GM10266 (cell line): Measurements from ENCODE around the gene RBP5.

Source experiments
- DNase-seq: peaks from one replicate; pipeline ENCODE4 v3.0.0; 2012; ENCODE audit errors: extremely low spot score
- TF ChIP-seq, protein P1 (sequence below): IDR thresholded peaks from 2 replicates; pipeline ENCODE4 v1.5.1; 2012; ENCODE audit warnings: mild to moderate bottlenecking, low read depth; ENCODE audit not compliant: control insufficient read depth, insufficient read depth; ENCODE audit errors: missing control alignments

RBP5 gene

DNA sequence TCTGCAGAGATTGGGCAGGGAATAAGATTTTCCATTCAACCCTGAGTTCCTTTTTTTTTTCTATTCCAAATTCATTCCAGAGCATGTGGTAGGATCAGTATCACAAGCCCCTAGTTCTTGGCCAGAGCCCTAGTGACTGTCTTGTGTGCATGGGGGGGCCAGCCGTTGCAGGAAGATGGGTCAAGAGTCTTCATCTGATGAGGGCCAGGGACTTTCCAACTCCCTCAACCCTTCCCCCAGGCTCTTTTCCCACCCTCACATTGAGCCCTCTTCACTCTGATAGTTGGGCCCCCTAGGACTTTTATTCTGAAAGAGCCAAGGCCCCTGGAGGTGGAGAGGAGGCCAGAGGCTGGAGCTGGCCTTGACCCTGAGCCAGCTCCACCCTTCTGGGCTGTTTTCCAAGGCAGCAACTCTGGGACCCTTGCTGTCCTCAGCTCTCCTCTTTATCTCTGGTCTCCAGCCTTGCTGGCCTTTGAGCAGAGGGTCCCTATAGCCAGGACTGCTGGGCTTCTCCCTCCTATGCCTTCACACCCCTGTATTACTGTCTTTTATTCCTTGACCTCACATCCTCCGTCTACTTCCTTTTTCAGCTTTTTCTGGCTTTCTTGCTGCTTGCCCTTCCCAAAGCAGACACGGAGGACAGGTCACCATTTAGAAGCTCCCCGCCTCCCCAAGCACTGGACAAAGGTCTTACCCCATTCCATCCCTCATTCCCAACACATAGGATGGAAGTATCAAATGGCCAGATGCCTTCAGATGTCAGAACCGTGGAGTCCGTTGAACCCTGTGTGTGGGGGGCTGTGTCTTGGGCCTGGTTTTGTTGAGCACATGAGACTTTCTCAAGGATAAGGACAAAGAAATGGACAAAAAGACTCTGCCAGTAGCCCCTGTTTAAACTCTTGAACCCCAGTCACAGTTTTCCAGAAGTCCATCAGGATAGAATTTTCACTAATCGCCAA is 5.6 kb downstream of the RBP5 start:
- DNase-seq: no peak
- TF ChIP-seq, protein P1, sequence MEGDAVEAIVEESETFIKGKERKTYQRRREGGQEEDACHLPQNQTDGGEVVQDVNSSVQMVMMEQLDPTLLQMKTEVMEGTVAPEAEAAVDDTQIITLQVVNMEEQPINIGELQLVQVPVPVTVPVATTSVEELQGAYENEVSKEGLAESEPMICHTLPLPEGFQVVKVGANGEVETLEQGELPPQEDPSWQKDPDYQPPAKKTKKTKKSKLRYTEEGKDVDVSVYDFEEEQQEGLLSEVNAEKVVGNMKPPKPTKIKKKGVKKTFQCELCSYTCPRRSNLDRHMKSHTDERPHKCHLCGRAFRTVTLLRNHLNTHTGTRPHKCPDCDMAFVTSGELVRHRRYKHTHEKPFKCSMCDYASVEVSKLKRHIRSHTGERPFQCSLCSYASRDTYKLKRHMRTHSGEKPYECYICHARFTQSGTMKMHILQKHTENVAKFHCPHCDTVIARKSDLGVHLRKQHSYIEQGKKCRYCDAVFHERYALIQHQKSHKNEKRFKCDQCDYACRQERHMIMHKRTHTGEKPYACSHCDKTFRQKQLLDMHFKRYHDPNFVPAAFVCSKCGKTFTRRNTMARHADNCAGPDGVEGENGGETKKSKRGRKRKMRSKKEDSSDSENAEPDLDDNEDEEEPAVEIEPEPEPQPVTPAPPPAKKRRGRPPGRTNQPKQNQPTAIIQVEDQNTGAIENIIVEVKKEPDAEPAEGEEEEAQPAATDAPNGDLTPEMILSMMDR: no peak

DNA sequence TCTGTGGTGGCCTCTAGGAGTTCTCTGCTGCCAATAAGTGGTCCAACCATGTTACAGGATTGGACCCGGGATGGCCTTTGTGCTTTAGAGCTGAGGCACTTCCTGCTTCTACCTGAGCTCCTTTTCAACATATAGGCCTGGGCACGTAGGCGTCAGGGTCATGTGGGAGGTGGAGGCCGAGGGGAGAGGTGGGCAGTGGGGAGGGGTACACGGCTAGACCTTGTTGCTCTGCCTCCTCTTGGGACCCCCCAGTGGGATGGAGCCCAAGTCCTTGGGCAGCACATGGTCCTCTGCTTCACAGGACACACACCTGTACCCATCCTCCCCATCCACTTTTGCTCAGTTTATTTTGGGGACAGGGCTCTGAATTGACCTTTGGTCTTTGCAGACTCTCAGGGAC is 7.4 kb downstream of the RBP5 start:
- no peak for DNase-seq
- TF ChIP-seq, protein P1: no peak

DNA sequence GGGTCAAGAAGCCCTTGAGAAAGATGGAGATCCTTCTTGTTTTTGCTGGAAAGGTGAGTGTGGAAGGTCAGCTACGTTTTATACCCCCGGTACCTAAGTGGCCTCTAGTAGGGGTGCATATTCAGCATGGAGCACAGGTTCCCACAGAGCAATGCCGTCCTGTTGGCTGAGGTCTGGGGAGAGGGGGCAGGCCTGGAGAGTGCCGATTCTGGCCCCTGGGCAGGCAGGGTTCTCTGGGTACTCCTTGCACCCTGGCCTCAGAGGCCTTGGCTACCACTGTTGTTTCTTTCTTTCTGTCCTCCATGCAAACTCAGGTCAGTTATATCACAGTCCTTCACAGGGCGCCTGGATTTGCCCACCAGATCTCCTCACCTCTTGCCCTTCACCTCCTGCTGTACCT is 8.5 kb downstream of the RBP5 start:
- no peak for DNase-seq
- TF ChIP-seq, protein P1: no peak

DNA sequence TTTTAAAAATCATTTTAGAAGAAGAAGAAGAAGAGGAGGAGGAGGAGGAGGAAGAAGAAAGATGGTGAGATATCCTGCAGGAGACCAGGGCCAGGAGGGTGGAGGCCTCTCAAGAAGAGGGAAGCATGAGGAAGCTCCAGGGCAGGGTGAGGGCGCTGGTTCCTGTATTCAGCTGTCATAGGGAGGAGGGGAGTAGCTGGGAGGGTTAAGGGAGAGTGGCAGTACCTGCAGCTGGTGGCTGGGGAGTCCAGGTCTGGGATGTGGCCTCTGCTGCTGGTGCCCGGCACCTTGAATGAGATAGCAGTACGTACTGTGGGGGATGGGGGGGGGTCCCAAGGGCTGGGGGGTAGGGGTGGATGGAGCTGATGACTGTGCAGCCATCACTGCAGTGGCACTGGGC is 9.8 kb downstream of the RBP5 start:
- DNase-seq: no peak

DNA sequence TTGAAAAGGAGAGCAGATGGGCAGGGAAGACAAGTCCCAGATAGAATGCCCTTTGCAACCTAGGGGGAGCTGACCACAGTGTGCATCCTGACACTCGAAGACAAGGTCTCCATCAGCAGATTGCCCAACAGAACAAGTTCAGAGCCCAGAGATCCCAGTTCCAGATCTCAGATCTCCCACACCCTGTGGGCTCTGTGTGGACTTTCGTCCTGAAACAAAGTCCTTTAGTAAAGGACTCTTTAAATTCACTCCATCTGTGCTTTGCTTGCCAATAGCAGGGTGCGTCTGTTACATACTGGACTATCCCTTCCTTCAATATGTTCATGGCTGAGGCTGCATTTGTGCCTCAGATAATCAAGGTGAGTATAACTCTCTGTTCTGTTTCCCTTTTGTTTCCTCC is 11.0 kb downstream of the RBP5 start:
- no peak for DNase-seq

More for the DNA sequence above, 9.8 kb downstream of the RBP5 start:
- TF ChIP-seq, protein P1: no peak

DNA sequence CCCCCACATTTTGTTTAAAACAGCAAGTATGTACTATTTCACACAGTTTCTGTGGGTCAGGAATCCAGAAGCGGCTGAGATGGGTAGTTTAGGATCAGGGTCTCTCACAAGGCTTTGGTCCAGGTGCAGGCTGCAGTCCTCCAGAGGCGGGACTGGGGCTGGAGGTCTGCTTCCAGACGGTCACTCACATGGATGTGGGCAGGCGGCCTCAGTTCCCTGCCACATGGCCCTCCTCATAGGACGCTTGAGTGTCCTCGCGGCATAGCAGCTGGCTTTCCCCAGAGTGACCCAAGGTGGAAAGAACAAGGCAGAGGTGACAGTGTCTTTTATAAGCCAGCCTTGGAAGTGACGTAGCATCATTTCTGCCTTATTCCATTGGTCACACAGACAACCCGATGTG is 11.8 kb downstream of the RBP5 start:
- TF ChIP-seq, protein P1: no peak
- no peak for DNase-seq

More for the DNA sequence above, 11.0 kb downstream of the RBP5 start:
- TF ChIP-seq, protein P1: no peak

DNA sequence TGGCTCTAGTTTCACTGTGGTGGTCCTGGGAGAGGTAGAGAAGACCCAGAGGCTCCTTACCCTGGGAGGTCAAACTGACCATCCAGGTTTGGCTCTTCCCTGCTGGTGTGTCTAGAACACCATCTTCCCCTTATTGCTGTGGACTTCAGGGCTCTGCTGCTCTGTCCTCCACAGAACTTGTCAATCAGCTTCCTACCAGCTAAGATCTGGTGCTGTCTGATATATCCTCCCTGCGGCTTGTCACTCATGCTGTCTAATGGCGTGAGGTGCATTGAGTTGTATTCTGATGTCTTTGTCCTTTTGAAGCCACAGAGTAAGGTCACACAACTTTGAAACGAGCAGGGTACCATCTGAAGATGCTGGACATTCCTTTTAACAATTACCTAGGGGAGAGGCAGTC is 12.5 kb downstream of the RBP5 start:
- no peak for DNase-seq
- TF ChIP-seq, protein P1: no peak
